Psoas muscle (tissue), 8 donors: ENCODE measurements around the gene LGALS16. TPM values are rescaled to one million over a fixed set of nuclear protein-coding genes. Genes with fewer than 3 reads are reported as not detected.

Source experiments
- ATAC-seq, 4 donors: fragments of 200-7000 bp; cut with Tn5 transposase; one replicate each; pipeline ENCODE4 v1.9.1; 2020; ENCODE audit warnings: moderate library complexity in 3 of 4, mild to moderate bottlenecking in 2 of 4
- DNase-seq, 2 donors: peaks; one replicate each; pipeline ENCODE4 v3.0.0-alpha.2; 2020
- H3K27ac ChIP-seq: fragments of 200-600 bp; one replicate; pipeline ENCODE4 v1.8.0; 2022
- H3K27me3 ChIP-seq, 3 donors: fragments of 200-600 bp in 1 of 3; one replicate each; pipeline versions ENCODE4 v1.6.1 to v1.8.0; 2013 to 2022; ENCODE audit warnings: low read length in 2 of 3, mild to moderate bottlenecking in 2 of 3, moderate library complexity in 1 of 3; ENCODE audit not compliant: insufficient read depth in 3 of 3
- H3K36me3 ChIP-seq, 2 donors: fragments of 200-600 bp in 1 of 2; one replicate each; pipeline versions ENCODE4 v1.6.1 to v1.8.0; 2013 to 2022; ENCODE audit warnings: low read depth in 1 of 2, mild to moderate bottlenecking in 1 of 2, moderate library complexity in 1 of 2; ENCODE audit not compliant: insufficient read depth in 1 of 2
- H3K4me1 ChIP-seq: fragments of 200-600 bp; one replicate; pipeline ENCODE4 v1.8.0; 2022
- H3K4me3 ChIP-seq: fragments of 200-600 bp; one replicate; pipeline ENCODE4 v1.8.0; 2022; ENCODE audit warnings: mild to moderate bottlenecking
- H3K9me3 ChIP-seq: fragments of 200-600 bp; one replicate; pipeline ENCODE4 v1.8.0; 2022
- CTCF ChIP-seq: fragments of 200-600 bp; IDR thresholded peaks from one replicate; pipeline ENCODE4 v1.8.0; 2022; ENCODE audit warnings: antibody characterized with exemption
- whole genome bisulfite sequencing, 3 donors: extraction: QIAGEN DNeasy Blood & Tissue Kit; methylation state at CpG; one replicate each; pipeline versions ENCODE4 v1.1.6 to v1.1.7; 2013; 5-methylcytosine and 5-hydroxymethylcytosine counted together
- intact Hi-C, 2 donors: fragments of 100-400 bp; cut with DNase I; formaldehyde crosslinking; loops; one replicate each; pipeline versions ENCODE4 v1.11.0 to v1.14.2; 2022
- polyA plus RNA-seq, 3 donors: library from polyadenylated mRNA; stranded (reverse); fragments of 200-250 nt; gene quantifications; one replicate each; pipeline ENCODE4 v1.2.3, GENCODE V29; 2013
- total RNA-seq, 4 donors: library from RNA; stranded (reverse); fragmentation: NEBNext Ultra II Directional in 2 of 4; extraction: Animal tissue kit (Norgen Biotek cat#: 25700) in 2 of 4; gene quantifications; one replicate each; pipeline versions ENCODE4 v1.2.1 to v1.2.4, GENCODE V29; 2021 to 2023
- donor health status: healthy with polysubstance abuse.
- donor health status: DM: no; HTN: no; CAD: no; lungs with moderate emphysema.
- donor health status: Bipolar disorder and iron deficiency.
- donor health status: healthy.
- donor health status: DM: yes; HTN: yes; CAD: no.
- donor health status: DM: no; HTN: no; CAD: no.
- donor health status: DM: no; HTN: no; CAD: no.
- donor health status: DM: yes; HTN: yes; CAD: no.

Gene LGALS16
- total and polyA plus RNA-seq, 7 donors = not detected

GRCh38 chr19:39641773-39642172 lies 13.9 kb upstream of the LGALS16 start:
- ATAC-seq (no peak), DNase-seq (no peak)
- WGBS, 3 donors = 26 to 32% (median 27%) methylated on average over 1 of the region's 1 CpG
- Histone ChIP-seq H3K27ac (no peak overlapping the region), H3K9me3 (no peaks in the 10 kb centered on the region), H3K27me3 (peaks cover 0 to 9% (median 3%) of the 10 kb centered on the region in 3 donors), H3K36me3 (no peaks in the 10 kb centered on the region), H3K4me1 (no peaks in the 10 kb centered on the region), H3K4me3 (no peak overlapping the region)
- intact Hi-C loops = no loop called here
- TF ChIP-seq CTCF = no peak

- Histone ChIP-seq H3K9me3 (no peaks in the 10 kb centered on the region), H3K27ac (no peak overlapping the region), H3K27me3 (peaks cover 0 to 9% (median 3%) of the 10 kb centered on the region in 3 donors), H3K4me3 (no peak overlapping the region), H3K36me3 (no peaks in the 10 kb centered on the region), H3K4me1 (no peaks in the 10 kb centered on the region)
- DNase-seq (no peak), ATAC-seq (no peak)
- TF ChIP-seq CTCF = no peak
- 60 to 64% (median 63%) methylated on average over 5 of the region's 5 CpGs for WGBS, 3 donors
- intact Hi-C loops = no loop called here
Measured at GRCh38 chr19:39643591-39643990, 12.1 kb upstream of the LGALS16 start.

- no peak for TF ChIP-seq CTCF
- H3K27me3 ChIP-seq = no peaks in the 10 kb centered on the region
- ATAC-seq = no peak
- WGBS, 3 donors = 17 to 25% (median 21%) methylated on average over 6 of the region's 6 CpGs
- H3K9me3 ChIP-seq = no peaks in the 10 kb centered on the region
- no peak overlapping the region for H3K27ac ChIP-seq
- H3K4me3 ChIP-seq = no peak overlapping the region
- DNase-seq = no peak
- no peaks in the 10 kb centered on the region for H3K36me3 ChIP-seq
- no peaks in the 10 kb centered on the region for H3K4me1 ChIP-seq
- intact Hi-C loops = no loop called here
Measured at GRCh38 chr19:39645800-39646411, 9.8 kb upstream of the LGALS16 start.

GRCh38 chr19:39647918-39648317 lies 7.8 kb upstream of the LGALS16 start:
- no peaks in the 10 kb centered on the region for H3K4me1 ChIP-seq
- no peak for TF ChIP-seq CTCF
- no peak for ATAC-seq
- no peaks in the 10 kb centered on the region for H3K9me3 ChIP-seq
- H3K27ac ChIP-seq = no peak overlapping the region
- whole genome bisulfite sequencing, 3 donors = 26 to 32% (median 28%) methylated on average over 3 of the region's 3 CpGs
- no peaks in the 10 kb centered on the region for H3K27me3 ChIP-seq
- H3K36me3 ChIP-seq = no peaks in the 10 kb centered on the region
- no peak for DNase-seq
- no peak overlapping the region for H3K4me3 ChIP-seq
- intact Hi-C loops = no loop called here

- intact Hi-C loops = no loop called here
- ATAC-seq (no peak), DNase-seq (no peak)
- no peaks in the 10 kb centered on the region for H3K36me3 ChIP-seq
- H3K27ac ChIP-seq = no peak overlapping the region
- peaks cover 0 to 3% (median 0%) of the 10 kb centered on the region in 3 donors for H3K27me3 ChIP-seq
- H3K4me1 ChIP-seq = no peaks in the 10 kb centered on the region
- WGBS, 3 donors = 65 to 76% (median 76%) methylated on average over 4 of the region's 4 CpGs
- no peak overlapping the region for H3K4me3 ChIP-seq
- TF ChIP-seq CTCF = no peak
- no peaks in the 10 kb centered on the region for H3K9me3 ChIP-seq
Measured at GRCh38 chr19:39659791-39660190, 4.1 kb downstream of the LGALS16 start.
